Measurements from ENCODE around the gene MACROD1. TPM values are rescaled to one million over a fixed set of nuclear protein-coding genes. Genes with fewer than 3 reads are reported as not detected.

Gene MACROD1
- total RNA-seq, 1 experiment from 2014 or later = 36.9 TPM

GRCh38 chr11:64101461-64101860 lies 64.5 kb downstream of the MACROD1 start (continued):
- TF ChIP-seq OVOL2 (CRISPR knock-in tag; IDR thresholded peaks at IDR 0.05; ENCODE audit: borderline replicate concordance) (no peak), ZNF317 (CRISPR knock-in tag; IDR thresholded peaks at IDR 0.05; ENCODE audit: borderline replicate concordance, low read depth) (no peak)

- Mint-ChIP-seq H3K27me3 (ENCODE audit: low read depth) (peaks cover 70% of the 10 kb centered on the region), H3K4me3 (no peak overlapping the region), H3K4me1 (peaks cover 7% of the 10 kb centered on the region), H3K9me3 (no peaks in the 10 kb centered on the region), H3K27ac (0 out of 2 replicates have a peak overlapping the region, but pooled peaks have one; percentile 72), H3K36me3 (no peaks in the 10 kb centered on the region)
- DNase-seq (ENCODE audit: low spot score) (no peak), ATAC-seq (peak; percentile 21; the same call in 1 of the 2 replicates)
- CTCF ChIA-PET = interaction anchor here (0.5 to 2.3 kb wide), 10 partner anchors 10 to 209 kb away, joined by 3 to 6 read pairs (median 4); no protein-coding TSS in a partner anchor
- TF ChIP-seq ZNF396 (CRISPR knock-in tag; IDR thresholded peaks at IDR 0.05; ENCODE audit: borderline replicate concordance) (no peak), TEAD4 (CRISPR knock-in tag; IDR thresholded peaks at IDR 0.05) (no peak)
- POLR2A ChIA-PET = no interaction called here
These were observed 65.0 kb downstream of the MACROD1 start for GRCh38 chr11:64100782-64101353.

GRCh38 chr11:64100360-64100759 lies 65.6 kb downstream of the MACROD1 start:
- Mint-ChIP-seq H3K27ac (no peak overlapping the region), H3K27me3 (ENCODE audit: low read depth) (peaks cover 72% of the 10 kb centered on the region), H3K4me3 (no peak overlapping the region), H3K36me3 (no peaks in the 10 kb centered on the region), H3K9me3 (no peaks in the 10 kb centered on the region), H3K4me1 (peaks cover 8% of the 10 kb centered on the region)
- ChIA-PET POLR2A (no interaction called here), CTCF (interaction anchor here (1.0 to 1.9 kb wide), 6 partner anchors 12 to 59 kb away, joined by 3 to 6 read pairs (median 4); no protein-coding TSS in a partner anchor)
- peak; percentile 65 for ATAC-seq
- no peak for TF ChIP-seq KAT7 (CRISPR knock-in tag; IDR thresholded peaks at IDR 0.05; ENCODE audit: borderline replicate concordance)
- TF ChIP-seq PRRX2 (CRISPR knock-in tag; IDR thresholded peaks at IDR 0.05) = no peak
- no peak for TF ChIP-seq JAZF1 (CRISPR knock-in tag; IDR thresholded peaks at IDR 0.05)
- TF ChIP-seq NR1H2 (CRISPR knock-in tag; IDR thresholded peaks at IDR 0.05) = no peak
- no peak for TF ChIP-seq ZBTB21 (CRISPR knock-in tag; IDR thresholded peaks at IDR 0.05; ENCODE audit: borderline replicate concordance)
- no peak for TF ChIP-seq ZNF317 (CRISPR knock-in tag; IDR thresholded peaks at IDR 0.05; ENCODE audit: borderline replicate concordance, low read depth)
- TF ChIP-seq NR3C1 (CRISPR knock-in tag; conservative IDR thresholded peaks at IDR 0.05; ENCODE audit: low read depth) = no peak
- no peak for TF ChIP-seq USF2 (CRISPR knock-in tag; IDR thresholded peaks at IDR 0.05)
- TF ChIP-seq SOX15 (CRISPR knock-in tag; IDR thresholded peaks at IDR 0.05) = no peak
- no peak for TF ChIP-seq STAT6 (CRISPR knock-in tag; conservative IDR thresholded peaks at IDR 0.05; ENCODE audit: low read depth)
- TF ChIP-seq ETV6 (CRISPR knock-in tag; IDR thresholded peaks at IDR 0.05) = no peak
- no peak for TF ChIP-seq ATF2 (CRISPR knock-in tag; IDR thresholded peaks at IDR 0.05; ENCODE audit: borderline replicate concordance, low read depth)
- TF ChIP-seq SP1 (CRISPR knock-in tag; conservative IDR thresholded peaks at IDR 0.05) = no peak
- TF ChIP-seq E2F1 (CRISPR knock-in tag; IDR thresholded peaks at IDR 0.05) = no peak
- peak; percentile 62 for DNase-seq (ENCODE audit: low spot score)

Data from WTC11 (cell line).